ENCODE measurements around the gene MCAM.

Gene MCAM

DNA sequence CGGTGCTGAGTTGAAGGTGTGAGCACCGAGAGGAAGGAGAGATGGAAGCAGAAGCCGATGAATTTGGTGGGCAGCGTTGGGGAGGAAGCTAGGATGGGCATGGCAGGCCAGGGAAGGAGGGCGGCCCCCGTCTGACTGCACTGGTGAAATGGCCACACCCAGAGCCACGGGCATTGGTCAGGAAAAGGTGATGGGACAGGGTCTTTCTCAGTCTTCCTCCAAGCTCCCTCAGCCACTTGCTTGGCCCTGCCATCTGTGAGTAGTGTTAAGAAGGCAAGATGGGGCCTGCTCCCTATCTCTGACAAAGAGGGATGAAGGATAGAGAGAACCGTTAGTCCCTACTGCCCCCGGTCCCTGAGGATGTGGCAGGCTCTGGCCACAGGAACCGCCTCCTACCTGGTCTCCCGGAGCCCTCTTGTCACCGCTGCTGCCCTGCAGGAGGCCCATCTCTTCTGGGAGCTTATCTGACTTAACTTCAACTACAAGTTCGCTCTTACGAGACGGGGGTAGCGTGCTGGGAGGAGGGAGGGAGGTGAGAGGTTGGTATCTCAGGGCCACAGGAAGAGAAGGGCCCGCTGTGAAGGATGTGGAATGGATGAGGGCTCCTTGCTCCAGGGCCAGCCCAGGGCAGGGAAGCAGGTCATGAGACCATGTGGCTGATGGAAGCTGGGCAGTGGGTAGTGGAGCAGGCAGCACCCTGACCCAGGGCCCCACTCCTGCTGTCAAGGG lies 6.8 kb downstream of the MCAM start:
- H3K4me1 ChIP-seq (ENCODE audit: low read length) = peaks cover 5% of the 10 kb centered on the region; the same call in 1 of the 2 replicates
- no peak overlapping the region for H2AFZ ChIP-seq (ENCODE audit: low read length)
- H4K20me1 ChIP-seq (ENCODE audit: insufficient read depth, low read length) = no peaks in the 10 kb centered on the region
- H3K36me3 ChIP-seq (replicated peaks; ENCODE audit: insufficient read depth, low read length) = no peaks in the 10 kb centered on the region
- no peak for DNase-seq
- H3K27me3 ChIP-seq (replicated peaks; ENCODE audit: insufficient read depth, low read length) = no peaks in the 10 kb centered on the region
- H3F3A ChIP-seq (ENCODE audit: insufficient read depth, low read length) = no peaks in the 10 kb centered on the region; the same call in 1 of the 2 replicates
- no peak overlapping the region for H3K4me3 ChIP-seq (ENCODE audit: low read length)
- no peaks in the 10 kb centered on the region for H3K9me3 ChIP-seq (replicated peaks; ENCODE audit: insufficient read depth, low read length)
- H3K79me2 ChIP-seq (ENCODE audit: low read length) = no peaks in the 10 kb centered on the region
- TF ChIP-seq EZH2phosphoT487 (IDR thresholded peaks at IDR 0.05; ENCODE audit: low read length) = no peak
- TF ChIP-seq, protein P1, sequence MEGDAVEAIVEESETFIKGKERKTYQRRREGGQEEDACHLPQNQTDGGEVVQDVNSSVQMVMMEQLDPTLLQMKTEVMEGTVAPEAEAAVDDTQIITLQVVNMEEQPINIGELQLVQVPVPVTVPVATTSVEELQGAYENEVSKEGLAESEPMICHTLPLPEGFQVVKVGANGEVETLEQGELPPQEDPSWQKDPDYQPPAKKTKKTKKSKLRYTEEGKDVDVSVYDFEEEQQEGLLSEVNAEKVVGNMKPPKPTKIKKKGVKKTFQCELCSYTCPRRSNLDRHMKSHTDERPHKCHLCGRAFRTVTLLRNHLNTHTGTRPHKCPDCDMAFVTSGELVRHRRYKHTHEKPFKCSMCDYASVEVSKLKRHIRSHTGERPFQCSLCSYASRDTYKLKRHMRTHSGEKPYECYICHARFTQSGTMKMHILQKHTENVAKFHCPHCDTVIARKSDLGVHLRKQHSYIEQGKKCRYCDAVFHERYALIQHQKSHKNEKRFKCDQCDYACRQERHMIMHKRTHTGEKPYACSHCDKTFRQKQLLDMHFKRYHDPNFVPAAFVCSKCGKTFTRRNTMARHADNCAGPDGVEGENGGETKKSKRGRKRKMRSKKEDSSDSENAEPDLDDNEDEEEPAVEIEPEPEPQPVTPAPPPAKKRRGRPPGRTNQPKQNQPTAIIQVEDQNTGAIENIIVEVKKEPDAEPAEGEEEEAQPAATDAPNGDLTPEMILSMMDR (IDR thresholded peaks at IDR 0.05; ENCODE audit: low read length) = no peak
- no peak for TF ChIP-seq EZH2 (optimal IDR thresholded peaks at IDR 0.05; ENCODE audit: low read depth, low read length)
- H3K9me2 ChIP-seq (replicated peaks; ENCODE audit: insufficient read depth, low read length) = no peaks in the 10 kb centered on the region
- no peak overlapping the region for H3K27ac ChIP-seq (ENCODE audit: low read length)
- H3K4me2 ChIP-seq (ENCODE audit: low read depth, low read length) = no peak overlapping the region
- H3K9ac ChIP-seq (ENCODE audit: low read length) = no peak overlapping the region

DNA sequence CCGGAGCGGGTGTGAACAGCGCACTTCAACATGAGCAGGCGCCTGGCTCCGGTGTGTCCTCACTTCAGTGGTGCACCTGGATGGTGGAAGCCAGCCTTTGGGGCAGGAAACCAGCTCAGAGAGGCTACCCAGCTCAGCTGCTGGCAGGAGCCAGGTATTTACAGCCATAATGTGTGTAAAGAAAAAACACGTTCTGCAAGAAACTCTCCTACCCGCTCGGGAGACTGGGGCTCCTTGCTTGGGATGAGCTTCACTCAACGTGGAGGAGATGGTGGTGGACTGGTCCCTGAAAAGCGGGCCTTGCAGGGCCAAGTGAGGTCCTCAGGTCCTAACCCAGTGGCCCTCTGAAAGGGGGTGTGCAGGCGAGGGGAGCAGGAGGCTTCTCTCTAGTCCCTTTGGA lies 7.5 kb downstream of the MCAM start:
- Histone ChIP-seq H3K27me3 (replicated peaks; ENCODE audit: insufficient read depth, low read length) (no peaks in the 10 kb centered on the region), H3F3A (ENCODE audit: insufficient read depth, low read length) (no peaks in the 10 kb centered on the region; the same call in 1 of the 2 replicates), H3K4me2 (ENCODE audit: low read depth, low read length) (no peak overlapping the region), H3K79me2 (ENCODE audit: low read length) (no peaks in the 10 kb centered on the region), H3K9me2 (replicated peaks; ENCODE audit: insufficient read depth, low read length) (no peaks in the 10 kb centered on the region), H3K9me3 (replicated peaks; ENCODE audit: insufficient read depth, low read length) (no peaks in the 10 kb centered on the region), H2AFZ (ENCODE audit: low read length) (no peak overlapping the region), H3K36me3 (replicated peaks; ENCODE audit: insufficient read depth, low read length) (no peaks in the 10 kb centered on the region), H3K27ac (ENCODE audit: low read length) (no peak overlapping the region), H3K9ac (ENCODE audit: low read length) (no peak overlapping the region), H4K20me1 (ENCODE audit: insufficient read depth, low read length) (no peaks in the 10 kb centered on the region), H3K4me1 (ENCODE audit: low read length) (no peaks in the 10 kb centered on the region), H3K4me3 (ENCODE audit: low read length) (no peak overlapping the region)
- DNase-seq = no peak
- no peak for TF ChIP-seq EZH2 (optimal IDR thresholded peaks at IDR 0.05; ENCODE audit: low read depth, low read length)
- TF ChIP-seq, protein P1 (IDR thresholded peaks at IDR 0.05; ENCODE audit: low read length) = no peak
- no peak for TF ChIP-seq EZH2phosphoT487 (IDR thresholded peaks at IDR 0.05; ENCODE audit: low read length)

DNA sequence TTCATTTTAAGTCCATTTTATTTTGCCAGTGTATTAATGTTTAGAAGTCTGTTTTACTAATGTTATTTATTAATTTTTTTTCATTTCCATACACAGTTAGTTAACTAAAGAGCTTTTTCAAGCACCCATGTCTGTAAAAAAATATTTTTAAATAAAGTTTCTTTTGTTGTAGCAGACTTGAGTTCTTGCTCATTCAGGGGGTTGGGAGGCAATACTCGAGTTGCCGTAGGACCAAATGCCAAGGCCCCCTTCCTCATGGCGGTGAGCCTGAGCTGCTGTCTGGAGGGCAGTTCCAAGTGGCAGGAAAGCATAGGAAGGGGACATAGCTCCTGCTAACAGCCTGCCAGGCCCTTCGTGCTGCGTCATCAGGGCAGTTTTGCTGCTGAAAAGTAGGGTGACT lies 9.0 kb downstream of the MCAM start:
- no peak for DNase-seq
- Histone ChIP-seq H3K4me3 (ENCODE audit: low read length) (no peak overlapping the region), H3K36me3 (replicated peaks; ENCODE audit: insufficient read depth, low read length) (no peaks in the 10 kb centered on the region), H3F3A (ENCODE audit: insufficient read depth, low read length) (no peaks in the 10 kb centered on the region; the same call in 1 of the 2 replicates), H3K79me2 (ENCODE audit: low read length) (no peaks in the 10 kb centered on the region), H3K4me2 (ENCODE audit: low read depth, low read length) (no peak overlapping the region), H3K4me1 (ENCODE audit: low read length) (no peaks in the 10 kb centered on the region), H2AFZ (ENCODE audit: low read length) (no peak overlapping the region), H3K9ac (ENCODE audit: low read length) (no peak overlapping the region), H3K9me2 (replicated peaks; ENCODE audit: insufficient read depth, low read length) (no peaks in the 10 kb centered on the region), H3K9me3 (replicated peaks; ENCODE audit: insufficient read depth, low read length) (no peaks in the 10 kb centered on the region), H4K20me1 (ENCODE audit: insufficient read depth, low read length) (no peaks in the 10 kb centered on the region), H3K27ac (ENCODE audit: low read length) (no peak overlapping the region), H3K27me3 (replicated peaks; ENCODE audit: insufficient read depth, low read length) (no peaks in the 10 kb centered on the region)
- TF ChIP-seq, protein P1 (IDR thresholded peaks at IDR 0.05; ENCODE audit: low read length) = no peak
- TF ChIP-seq EZH2 (optimal IDR thresholded peaks at IDR 0.05; ENCODE audit: low read depth, low read length) = no peak
- no peak for TF ChIP-seq EZH2phosphoT487 (IDR thresholded peaks at IDR 0.05; ENCODE audit: low read length)

Measured in MM.1S (cell line).